GM12801 (cell line): ENCODE results near the gene TNFAIP1.

Experiments
- CTCF ChIP-seq: IDR thresholded peaks from one replicate; pipeline ENCODE4 v1.5.1; 2011; ENCODE audit warnings: control low read depth; ENCODE audit not compliant: insufficient read length; ENCODE audit errors: extremely low read depth

TNFAIP1 gene

GRCh38 chr17:28335201-28335958 lies at the start of gene TNFAIP1, which contains the start of gene IFT20:
TNFAIP1 (plus strand) TSS chr17:28335761; CDS start chr17:28339522, 3,761 bp downstream.
IFT20 (minus strand) TSS chr17:28335472; CDS start chr17:28331985, 3,487 bp downstream.
- no peak for TF ChIP-seq CTCF

DNA sequence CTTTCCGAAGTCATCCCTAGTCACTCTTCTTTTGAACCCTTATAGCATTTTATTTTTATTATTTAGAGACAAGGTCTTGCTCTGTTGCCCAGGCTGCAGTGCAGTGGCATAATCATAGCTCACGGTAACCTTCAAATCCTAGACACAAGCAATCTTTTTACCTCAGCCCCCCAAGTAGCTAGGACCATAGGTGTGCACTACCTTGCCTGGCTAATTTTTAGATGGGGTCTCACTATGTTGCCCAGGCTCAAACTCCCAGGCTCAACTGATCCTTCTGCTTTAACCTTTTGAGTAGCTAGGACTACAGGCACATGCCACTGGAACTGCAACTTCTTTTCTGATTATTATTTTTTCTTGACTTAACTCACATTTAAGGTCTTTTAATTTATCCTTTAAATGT lies 49.6 kb upstream of the TNFAIP1 start:
- TF ChIP-seq CTCF = no peak

GRCh38 chr17:28290703-28291102 lies 44.9 kb upstream of the TNFAIP1 start:
- TF ChIP-seq CTCF = no peak

- TF ChIP-seq CTCF = no peak
Observed at GRCh38 chr17:28291780-28292330, 43.7 kb upstream of the TNFAIP1 start.

DNA sequence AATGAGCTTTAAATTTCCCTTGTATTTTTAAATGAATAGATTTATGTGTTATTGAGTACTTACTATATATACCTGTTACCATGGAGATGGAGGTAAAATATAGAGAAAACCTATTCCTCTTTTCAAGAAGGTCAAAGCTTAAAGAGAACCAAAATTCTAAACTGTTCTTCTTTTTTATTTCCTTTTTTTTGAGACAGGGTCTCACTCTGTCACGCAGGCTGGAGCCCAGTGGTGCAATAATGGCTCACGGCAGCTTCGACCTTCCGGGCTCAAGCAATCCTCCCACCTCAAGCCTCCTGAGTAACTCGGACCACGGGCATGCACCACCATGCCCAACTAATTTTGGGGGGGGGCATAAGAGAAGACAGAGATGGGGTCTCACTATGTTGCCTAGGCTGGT lies 41.6 kb upstream of the TNFAIP1 start:
- TF ChIP-seq CTCF = no peak

DNA sequence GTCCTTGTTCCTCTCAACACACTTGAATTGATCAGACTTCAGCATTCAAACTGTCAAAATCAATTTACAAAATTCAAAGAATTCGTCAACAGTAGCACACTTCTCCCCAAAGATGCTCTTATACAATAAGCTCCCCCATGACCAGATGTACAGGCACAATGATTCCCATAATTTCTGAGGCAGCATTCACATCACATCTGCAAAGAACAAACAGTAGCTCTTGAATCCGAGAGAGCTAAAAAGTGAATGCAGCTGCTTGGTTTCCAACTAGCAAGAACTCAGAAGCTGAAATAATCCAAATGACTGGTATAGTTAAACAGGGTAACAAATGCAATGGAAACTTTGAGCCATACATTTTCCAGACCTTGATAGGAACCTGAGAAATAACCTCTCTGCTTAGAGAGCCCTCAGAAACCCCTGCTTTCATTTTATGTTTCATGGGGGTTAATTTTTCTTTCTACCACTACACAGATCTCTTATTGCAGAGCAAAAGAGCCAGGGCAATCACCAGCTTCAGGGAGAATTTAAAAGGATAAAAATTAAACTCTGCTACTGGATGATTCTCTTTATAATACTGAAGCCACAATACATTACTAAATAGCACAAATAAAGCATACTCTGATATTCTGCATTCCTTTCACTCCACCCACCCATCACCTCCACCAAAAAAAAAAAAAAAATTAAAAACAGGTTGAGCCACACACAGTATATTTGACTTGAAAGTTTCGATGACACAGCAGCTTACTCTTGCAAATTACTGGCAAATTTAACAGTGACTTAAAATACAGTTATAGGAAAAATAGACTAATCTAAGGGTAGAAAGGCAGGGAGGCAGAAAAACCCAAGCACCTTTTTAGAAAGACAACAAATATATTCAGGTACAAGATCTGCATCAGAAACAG lies 39.6 kb upstream of the TNFAIP1 start:
- no peak for TF ChIP-seq CTCF

DNA sequence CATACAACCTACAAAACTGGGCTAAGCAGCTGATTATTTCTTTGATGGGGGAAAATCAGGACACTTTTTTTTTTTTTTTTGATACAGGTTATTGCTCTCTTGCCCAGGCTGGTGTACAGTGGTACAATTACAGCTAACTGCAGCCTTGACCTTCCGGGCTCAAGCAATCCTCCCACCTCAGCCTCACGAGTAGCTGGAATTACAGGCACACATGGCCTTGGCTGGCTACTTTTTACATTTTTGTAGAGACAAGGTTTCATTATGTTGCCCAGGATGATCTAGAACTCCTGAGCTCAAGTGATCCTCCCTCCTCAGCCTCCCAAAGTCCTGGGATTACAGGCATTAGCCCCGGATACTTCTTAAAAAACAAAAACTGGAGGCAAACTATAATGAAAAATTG lies 37.1 kb upstream of the TNFAIP1 start:
- no peak for TF ChIP-seq CTCF
